OCI-LY7 (cell line): ENCODE measurements around the gene DTNB.

Source experiments
- EZH2phosphoT487 ChIP-seq: fragments of 200-600 bp; sonication (generic); IDR thresholded peaks from 2 replicates; pipeline ENCODE4 v1.6.1; 2018; ENCODE audit warnings: low read depth, borderline replicate concordance, mild to moderate bottlenecking, mixed run types, antibody characterized with exemption, low read length, moderate library complexity, mixed read lengths
- TF ChIP-seq, protein P1 (sequence below): fragments of 200-600 bp; sonication (generic); conservative IDR thresholded peaks from 2 replicates; pipeline ENCODE4 v1.5.1; 2014; ENCODE audit warnings: mild to moderate bottlenecking, antibody characterized with exemption, low read length, moderate library complexity, mixed read lengths

DNA sequence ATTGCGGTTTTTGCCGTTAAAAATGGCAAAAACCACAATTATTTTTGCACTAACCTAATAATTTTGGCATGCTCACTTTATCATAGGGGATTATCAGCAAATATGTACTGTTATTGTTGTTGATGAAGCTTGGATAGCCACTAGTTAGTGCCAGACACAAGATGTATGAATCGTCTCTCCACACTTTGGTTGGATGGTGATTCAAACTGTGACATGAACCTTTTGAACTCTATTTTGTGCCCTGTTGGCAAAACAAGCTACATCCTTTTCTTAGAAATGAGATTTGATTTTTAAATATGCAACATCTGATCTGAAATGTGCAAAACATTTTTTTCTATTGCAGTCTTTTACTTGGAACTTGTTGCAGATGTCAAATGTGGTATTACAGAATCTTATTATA is 48.8 kb upstream of the DTNB start:
- TF ChIP-seq, protein P1, sequence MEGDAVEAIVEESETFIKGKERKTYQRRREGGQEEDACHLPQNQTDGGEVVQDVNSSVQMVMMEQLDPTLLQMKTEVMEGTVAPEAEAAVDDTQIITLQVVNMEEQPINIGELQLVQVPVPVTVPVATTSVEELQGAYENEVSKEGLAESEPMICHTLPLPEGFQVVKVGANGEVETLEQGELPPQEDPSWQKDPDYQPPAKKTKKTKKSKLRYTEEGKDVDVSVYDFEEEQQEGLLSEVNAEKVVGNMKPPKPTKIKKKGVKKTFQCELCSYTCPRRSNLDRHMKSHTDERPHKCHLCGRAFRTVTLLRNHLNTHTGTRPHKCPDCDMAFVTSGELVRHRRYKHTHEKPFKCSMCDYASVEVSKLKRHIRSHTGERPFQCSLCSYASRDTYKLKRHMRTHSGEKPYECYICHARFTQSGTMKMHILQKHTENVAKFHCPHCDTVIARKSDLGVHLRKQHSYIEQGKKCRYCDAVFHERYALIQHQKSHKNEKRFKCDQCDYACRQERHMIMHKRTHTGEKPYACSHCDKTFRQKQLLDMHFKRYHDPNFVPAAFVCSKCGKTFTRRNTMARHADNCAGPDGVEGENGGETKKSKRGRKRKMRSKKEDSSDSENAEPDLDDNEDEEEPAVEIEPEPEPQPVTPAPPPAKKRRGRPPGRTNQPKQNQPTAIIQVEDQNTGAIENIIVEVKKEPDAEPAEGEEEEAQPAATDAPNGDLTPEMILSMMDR = no peak
- TF ChIP-seq EZH2phosphoT487 = no peak
